HL-60 (cell line): ENCODE results near the gene TRNP1.

Source experiments
- CTCF ChIP-seq: IDR thresholded peaks from one replicate; pipeline ENCODE4 v1.5.1; 2011; ENCODE audit warnings: low read length, control low read depth, inconsistent platforms; ENCODE audit not compliant: insufficient read depth
- POLR2AphosphoS5 ChIP-seq: IDR thresholded peaks from 2 replicates; pipeline ENCODE4 v1.6.1; 2012; ENCODE audit warnings: low read depth

DNA sequence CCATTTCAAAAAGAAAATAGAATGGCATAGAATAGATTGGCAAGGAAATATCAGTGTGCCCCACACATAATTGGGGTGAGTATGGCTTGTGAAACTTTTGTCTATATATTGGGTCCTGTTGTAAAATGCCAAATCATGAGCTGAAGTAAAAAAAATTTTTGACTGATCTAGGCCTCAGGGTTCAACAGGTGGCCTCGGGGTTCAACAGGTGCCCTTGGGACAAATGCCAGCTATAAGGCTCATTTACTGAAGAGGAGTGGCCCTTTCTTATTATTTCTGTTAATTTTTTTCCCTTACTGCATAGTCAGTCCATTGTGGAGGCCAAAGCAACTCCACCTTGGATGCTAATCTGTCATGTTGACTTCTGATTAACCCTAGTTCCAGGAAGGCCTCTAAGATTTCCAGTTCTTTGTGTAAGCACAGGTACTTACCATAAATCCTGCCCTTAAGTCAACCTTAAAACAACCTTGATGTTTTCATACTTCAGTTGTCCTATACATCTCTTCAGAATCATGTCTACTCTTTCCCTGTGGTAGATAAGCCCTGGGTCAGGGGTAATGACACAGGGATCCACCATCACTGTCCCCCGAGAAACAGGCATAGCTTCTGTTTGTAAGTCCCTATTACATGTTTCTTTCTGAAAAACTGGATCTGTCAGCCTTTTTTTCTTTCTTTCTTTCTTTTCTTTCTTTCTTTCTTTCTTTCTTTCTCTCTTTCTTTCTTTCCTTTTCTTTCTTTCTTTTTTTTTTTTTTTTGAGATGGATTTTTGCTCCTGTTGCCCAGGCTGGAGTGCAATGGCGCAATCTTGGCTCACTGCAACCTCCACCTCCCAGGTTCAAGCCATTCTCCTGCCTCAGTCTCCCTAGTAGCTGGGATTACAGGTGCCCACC, 16.6 kb upstream of the TRNP1 start:
- no peak for TF ChIP-seq CTCF
- no peak for TF ChIP-seq POLR2AphosphoS5
